ENCODE results near the gene THOC1. TPM values are rescaled to one million over a fixed set of nuclear protein-coding genes. Genes with fewer than 3 reads are reported as not detected.

THOC1 gene
- total and polyA plus RNA-seq, 3 donors from 2014 or later, result 41.6 to 82.2 (median 79.7) TPM

DNA sequence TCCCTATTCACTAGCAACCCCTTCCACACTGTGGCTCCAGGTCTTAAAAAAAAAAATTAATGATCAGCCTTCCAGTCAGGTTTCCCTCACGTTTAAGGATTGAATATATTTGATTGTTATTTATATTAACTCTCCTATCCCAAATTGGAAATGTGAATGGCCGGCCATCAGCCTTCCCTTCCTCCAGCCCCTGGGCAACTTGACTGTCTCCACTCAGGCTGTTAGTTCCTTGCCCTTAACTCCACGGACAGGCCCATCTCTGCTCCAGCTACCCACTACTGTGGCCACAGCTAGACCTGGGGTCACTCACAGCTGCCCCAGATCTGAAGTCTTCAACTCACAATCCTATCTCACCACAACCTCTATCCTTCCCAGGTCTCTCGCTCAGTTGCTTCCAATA lies 39.9 kb downstream of the THOC1 start:
- Histone ChIP-seq H3K4me1 (no peaks in the 10 kb centered on the region), H3K36me3 (ENCODE audit: low read depth, missing control alignments) (no peaks in the 10 kb centered on the region), H3K27ac (no peak overlapping the region), H3K27me3 (no peaks in the 10 kb centered on the region), H3K9me3 (no peaks in the 10 kb centered on the region), H3K4me3 (no peak overlapping the region)
- intact Hi-C loops (cut with DNase I; ENCODE audit: low total_unique reads), result no loop called here
- DNase-seq, result no peak
- 89 to 93% methylated on average over 4 of the region's 4 CpGs for WGBS, 2 donors
- TF ChIP-seq POLR2A (IDR thresholded peaks at IDR 0.05) (no peak), CTCF (IDR thresholded peaks at IDR 0.05) (no peak)

DNA sequence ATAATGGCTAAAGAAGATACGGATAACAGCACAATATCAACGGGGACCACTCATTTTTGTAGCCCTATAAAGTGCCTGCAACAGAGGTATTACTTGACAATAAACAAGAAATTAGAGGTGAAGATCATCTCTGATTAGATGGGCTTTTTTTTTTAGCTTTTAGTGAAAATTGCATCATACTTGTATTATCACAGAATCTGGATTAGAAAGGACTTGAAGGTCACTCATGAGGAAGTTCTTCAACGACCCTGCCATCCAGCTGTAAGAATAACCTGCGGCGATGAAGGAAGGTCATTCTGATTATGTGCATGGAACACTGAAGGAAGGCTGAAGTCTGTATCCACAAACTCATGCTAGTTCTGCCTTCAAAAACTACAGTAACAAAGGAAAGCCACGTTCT lies 40.5 kb downstream of the THOC1 start:
- TF ChIP-seq CTCF (IDR thresholded peaks at IDR 0.05) (no peak), POLR2A (IDR thresholded peaks at IDR 0.05) (no peak)
- intact Hi-C loops (cut with DNase I; ENCODE audit: low total_unique reads), result no loop called here

GRCh38 chr18:225745-226144 lies 42.1 kb downstream of the THOC1 start:
- H3K27ac ChIP-seq, result no peak overlapping the region
- 89 to 96% methylated on average over 4 of the region's 4 CpGs for WGBS, 2 donors
- no peak for TF ChIP-seq CTCF (IDR thresholded peaks at IDR 0.05)
- no peak for TF ChIP-seq POLR2A (IDR thresholded peaks at IDR 0.05)
- no peaks in the 10 kb centered on the region for H3K27me3 ChIP-seq
- no peaks in the 10 kb centered on the region for H3K36me3 ChIP-seq (ENCODE audit: low read depth, missing control alignments)
- intact Hi-C loops (cut with DNase I; ENCODE audit: low total_unique reads), result no loop called here
- no peak overlapping the region for H3K4me3 ChIP-seq
- H3K9me3 ChIP-seq, result no peaks in the 10 kb centered on the region
- H3K4me1 ChIP-seq, result no peaks in the 10 kb centered on the region
- DNase-seq, result no peak

More for the DNA sequence above, 40.5 kb downstream of the THOC1 start:
- H3K4me3 ChIP-seq, result no peak overlapping the region
- WGBS, 2 donors, result 86% methylated on average over 6 of the region's 6 CpGs
- H3K27ac ChIP-seq, result no peak overlapping the region
- DNase-seq, result no peak
- no peaks in the 10 kb centered on the region for H3K9me3 ChIP-seq
- no peaks in the 10 kb centered on the region for H3K4me1 ChIP-seq
- no peaks in the 10 kb centered on the region for H3K27me3 ChIP-seq
- H3K36me3 ChIP-seq (ENCODE audit: low read depth, missing control alignments), result no peaks in the 10 kb centered on the region

- Histone ChIP-seq H3K36me3 (ENCODE audit: low read depth, missing control alignments) (no peaks in the 10 kb centered on the region), H3K4me1 (no peaks in the 10 kb centered on the region), H3K4me3 (no peak overlapping the region), H3K27me3 (no peaks in the 10 kb centered on the region), H3K27ac (no peak overlapping the region), H3K9me3 (no peaks in the 10 kb centered on the region)
- DNase-seq, result no peak
- intact Hi-C loops (cut with DNase I; ENCODE audit: low total_unique reads), result no loop called here
- no peak for TF ChIP-seq CTCF (IDR thresholded peaks at IDR 0.05)
- no peak for TF ChIP-seq POLR2A (IDR thresholded peaks at IDR 0.05)
Observed at GRCh38 chr18:220708-221107, 47.1 kb downstream of the THOC1 start.

DNA sequence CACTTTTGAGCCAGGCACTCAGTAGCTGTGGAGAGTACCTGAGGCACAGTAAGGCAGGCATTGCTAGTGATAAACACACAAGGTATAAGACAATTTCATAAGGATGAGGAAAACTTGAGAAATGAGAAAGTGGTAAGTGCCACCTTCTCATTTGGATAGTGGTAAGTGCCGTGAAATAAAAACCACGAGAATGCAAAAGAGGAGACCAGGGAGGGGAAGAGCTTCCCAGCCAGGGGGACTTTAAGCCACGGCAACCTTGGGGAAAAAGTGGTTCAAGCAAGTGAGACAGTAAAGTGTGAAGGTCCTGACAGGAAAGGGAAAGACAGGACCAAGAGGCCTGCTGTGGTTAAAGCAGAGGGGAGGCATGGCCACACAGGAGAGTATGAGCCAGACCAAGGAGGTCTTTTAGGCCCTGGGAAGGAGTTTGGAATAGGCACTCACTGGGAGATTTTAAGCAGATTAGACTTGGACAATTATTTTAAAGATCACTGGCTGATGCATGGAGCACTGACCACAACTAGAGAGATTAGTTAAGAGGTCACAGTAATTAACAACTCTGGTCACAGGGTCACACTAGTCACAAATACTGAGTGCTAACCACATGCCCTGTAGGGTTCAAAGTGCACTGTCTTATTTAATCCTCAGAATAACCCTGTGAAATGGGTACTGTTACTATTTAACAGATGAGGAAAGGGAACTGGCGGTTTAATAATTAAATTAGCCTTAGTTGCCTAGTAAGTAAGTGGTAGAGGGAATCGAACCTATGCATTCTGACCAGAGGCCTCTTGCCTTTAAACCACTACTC lies 50.1 kb downstream of the THOC1 start:
- intact Hi-C loops (cut with DNase I; ENCODE audit: low total_unique reads), result no loop called here
- TF ChIP-seq POLR2A (IDR thresholded peaks at IDR 0.05), result no peak
- TF ChIP-seq CTCF (IDR thresholded peaks at IDR 0.05), result no peak
- Histone ChIP-seq H3K27ac (no peak overlapping the region), H3K4me1 (no peaks in the 10 kb centered on the region), H3K27me3 (no peaks in the 10 kb centered on the region), H3K36me3 (ENCODE audit: low read depth, missing control alignments) (no peaks in the 10 kb centered on the region), H3K9me3 (no peaks in the 10 kb centered on the region), H3K4me3 (no peak overlapping the region)
- 92 to 94% methylated on average over 5 of the region's 5 CpGs for WGBS, 2 donors
- no peak for DNase-seq
